Measurements from ENCODE around the gene FABP1.

- TF ChIP-seq CTCF (IDR thresholded peaks at IDR 0.05; ENCODE audit: control extremely low read depth in 1 of 3, insufficient read depth in 1 of 3, low read depth in 1 of 3, low read length in 3 of 3) (no peak), RAD21 (IDR thresholded peaks at IDR 0.05 in 1 of 2, conservative IDR thresholded peaks at IDR 0.05 in 1 of 2; ENCODE audit: low read depth in 2 of 2, low read length in 2 of 2) (no peak), POLR2A (IDR thresholded peaks at IDR 0.05; ENCODE audit: control extremely low read depth in 1 of 2, low read depth in 2 of 2, low read length in 2 of 2) (no peak), CHD2 (IDR thresholded peaks at IDR 0.05; ENCODE audit: low read length) (no peak), BCL11A (IDR thresholded peaks at IDR 0.05; ENCODE audit: low read depth in 2 of 2, low read length in 2 of 2) (no peak), ATF3 (IDR thresholded peaks at IDR 0.05; ENCODE audit: insufficient read depth, low read depth, low read length) (no peak)
Observed at GRCh38 chr2:88122141-88122884, 5.5 kb downstream of the FABP1 start.

Measured in H1 (cell line).